Subcutaneous adipose tissue (tissue), 4 donors: ENCODE results near the gene KMO. TPM values are rescaled to one million over a fixed set of nuclear protein-coding genes. Genes with fewer than 3 reads are reported as not detected.

Experiments used
- CTCF ChIP-seq: fragments of 450-650 bp; IDR thresholded peaks from one replicate; pipeline ENCODE4 v1.5.1; 2016; ENCODE audit warnings: low read depth, mild to moderate bottlenecking, control low read depth, antibody characterized with exemption, moderate library complexity
- total RNA-seq, 4 donors: library from RNA; depleted of rRNA; stranded (reverse); fragments of >200 nt; gene quantifications; one replicate each; pipeline ENCODE4 v1.1.0, GENCODE V29; 2016

KMO gene
- total RNA-seq, 4 donors from 2014 or later = 0.38 to 15.8 (median 3.0) TPM

- no peak for TF ChIP-seq CTCF
Measured at GRCh38 chr1:241527146-241527545, 5.0 kb upstream of the KMO start.

GRCh38 chr1:241531195-241532161 is 700 bp upstream of the KMO start:
- TF ChIP-seq CTCF = no peak

- TF ChIP-seq CTCF = no peak
Measured at GRCh38 chr1:241532864-241533263, 686 bp downstream of the KMO start.

GRCh38 chr1:241533326-241534115 is 1.3 kb downstream of the KMO start:
- no peak for TF ChIP-seq CTCF

- TF ChIP-seq CTCF = no peak
Measured at GRCh38 chr1:241536304-241536703, 4.1 kb downstream of the KMO start.

GRCh38 chr1:241536969-241537368 is 4.8 kb downstream of the KMO start:
- no peak for TF ChIP-seq CTCF
